ENCODE data around the gene CHD8. TPM values are rescaled to one million over a fixed set of nuclear protein-coding genes. Genes with fewer than 3 reads are reported as not detected.

CHD8 gene
- total RNA-seq, 1 donor from 2014 or later: 144 TPM

GRCh38 chr14:21498540-21499526, 42.9 kb upstream of the CHD8 start:
- no peaks in the 10 kb centered on the region for H3K9me3 Mint-ChIP-seq (ENCODE audit: unreplicated experiment)
- H3K36me3 Mint-ChIP-seq (ENCODE audit: low read depth, unreplicated experiment): peaks cover 48% of the 10 kb centered on the region
- peaks cover 3% of the 10 kb centered on the region for H3K4me1 Mint-ChIP-seq (ENCODE audit: unreplicated experiment)
- TF ChIP-seq CTCF (IDR thresholded peaks at IDR 0.05; ENCODE audit: unreplicated experiment): peak; percentile 70
- H3K4me3 Mint-ChIP-seq (ENCODE audit: unreplicated experiment): peak overlapping the region; percentile 17
- H3K27me3 Mint-ChIP-seq (ENCODE audit: unreplicated experiment): peaks cover 1% of the 10 kb centered on the region
- H3K27ac Mint-ChIP-seq (ENCODE audit: unreplicated experiment): peak overlapping the region; percentile 48
- DNase-seq (ENCODE audit: low spot score): peak; percentile 38

- Mint-ChIP-seq H3K4me1 (ENCODE audit: unreplicated experiment) (peaks cover 3% of the 10 kb centered on the region), H3K27ac (ENCODE audit: unreplicated experiment) (peak overlapping the region; percentile 38), H3K36me3 (ENCODE audit: low read depth, unreplicated experiment) (peaks cover 52% of the 10 kb centered on the region), H3K9me3 (ENCODE audit: unreplicated experiment) (no peaks in the 10 kb centered on the region), H3K27me3 (ENCODE audit: unreplicated experiment) (no peaks in the 10 kb centered on the region), H3K4me3 (ENCODE audit: unreplicated experiment) (no peak overlapping the region)
- no peak for DNase-seq (ENCODE audit: low spot score)
- no peak for TF ChIP-seq CTCF (IDR thresholded peaks at IDR 0.05; ENCODE audit: unreplicated experiment)
Observed at GRCh38 chr14:21496453-21496852, 40.5 kb upstream of the CHD8 start.

GRCh38 chr14:21494902-21495762, 39.2 kb upstream of the CHD8 start:
- Mint-ChIP-seq H3K4me3 (ENCODE audit: unreplicated experiment) (no peak overlapping the region), H3K27ac (ENCODE audit: unreplicated experiment) (peak overlapping the region; percentile 48), H3K4me1 (ENCODE audit: unreplicated experiment) (peaks cover 3% of the 10 kb centered on the region), H3K27me3 (ENCODE audit: unreplicated experiment) (no peaks in the 10 kb centered on the region), H3K9me3 (ENCODE audit: unreplicated experiment) (no peaks in the 10 kb centered on the region), H3K36me3 (ENCODE audit: low read depth, unreplicated experiment) (peaks cover 46% of the 10 kb centered on the region)
- TF ChIP-seq CTCF (IDR thresholded peaks at IDR 0.05; ENCODE audit: unreplicated experiment): no peak
- no peak for DNase-seq (ENCODE audit: low spot score)

- no peaks in the 10 kb centered on the region for H3K27me3 Mint-ChIP-seq (ENCODE audit: unreplicated experiment)
- no peaks in the 10 kb centered on the region for H3K4me1 Mint-ChIP-seq (ENCODE audit: unreplicated experiment)
- no peak for DNase-seq (ENCODE audit: low spot score)
- no peak for TF ChIP-seq CTCF (IDR thresholded peaks at IDR 0.05; ENCODE audit: unreplicated experiment)
- peaks cover 5% of the 10 kb centered on the region for H3K36me3 Mint-ChIP-seq (ENCODE audit: low read depth, unreplicated experiment)
- H3K27ac Mint-ChIP-seq (ENCODE audit: unreplicated experiment): no peak overlapping the region
- H3K4me3 Mint-ChIP-seq (ENCODE audit: unreplicated experiment): no peak overlapping the region
- no peaks in the 10 kb centered on the region for H3K9me3 Mint-ChIP-seq (ENCODE audit: unreplicated experiment)
Observed at GRCh38 chr14:21486640-21487087, 30.7 kb upstream of the CHD8 start.
